ENCODE data around the gene PER2.

The PER2 gene

DNA sequence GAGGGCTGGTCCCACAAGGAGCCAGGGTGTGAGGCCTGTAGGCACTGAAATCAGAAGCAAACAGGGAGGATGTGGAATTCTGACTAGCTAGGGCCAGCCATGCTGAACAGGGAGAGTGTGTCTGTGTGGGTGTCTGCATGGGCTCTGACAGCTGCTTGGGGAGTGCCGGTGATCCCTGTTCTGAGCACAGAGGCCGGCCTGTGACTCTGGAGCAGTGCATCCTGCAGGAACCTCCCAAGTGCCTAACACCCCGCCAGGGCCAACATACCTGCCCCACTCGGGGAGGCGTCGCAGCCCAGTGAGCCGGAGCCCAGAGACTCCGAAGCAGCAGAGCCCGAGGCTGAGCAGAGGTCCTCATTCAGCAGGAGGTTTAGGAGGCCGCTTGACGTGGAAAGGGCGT lies 37.1 kb downstream of the PER2 start:
- H3K27me3 ChIP-seq (ENCODE audit: insufficient read depth, low read depth) = no peaks in the 10 kb centered on the region
- no peaks in the 10 kb centered on the region for H4K20me1 ChIP-seq (ENCODE audit: insufficient read depth)

DNA sequence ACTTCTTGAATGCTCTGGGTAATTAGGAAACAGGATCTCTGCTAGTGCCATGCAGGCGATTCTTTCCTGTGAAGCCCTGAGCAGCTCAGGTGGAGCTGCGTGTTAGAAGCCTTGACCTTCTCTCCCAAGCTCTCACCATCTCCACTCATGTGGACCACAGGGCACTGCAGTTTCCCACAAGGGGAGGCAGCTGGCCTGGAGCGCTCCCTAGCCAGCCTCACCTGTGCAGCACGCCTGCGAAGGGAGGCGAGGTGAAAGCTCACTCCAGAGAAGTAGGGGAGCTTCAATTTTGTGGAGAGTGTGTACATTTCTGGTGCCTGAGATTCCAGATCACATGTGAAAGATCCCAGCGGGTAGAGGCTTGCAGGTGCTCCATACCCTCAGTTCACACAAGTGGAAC lies 37.5 kb downstream of the PER2 start:
- Histone ChIP-seq H3K36me3 (ENCODE audit: insufficient read depth) (no peaks in the 10 kb centered on the region), H3K79me2 (ENCODE audit: insufficient read depth, low read depth) (no peaks in the 10 kb centered on the region), H4K20me1 (ENCODE audit: insufficient read depth) (no peaks in the 10 kb centered on the region), H3K27ac (no peak overlapping the region), H3K9ac (no peak overlapping the region), H3K4me3 (IDR thresholded peaks at IDR 0.05; ENCODE audit: insufficient read depth, low read depth, low read length) (no peak overlapping the region), H3K4me1 (ENCODE audit: low read depth, poor library complexity, severe bottlenecking) (peaks cover 5% of the 10 kb centered on the region), H2AFZ (ENCODE audit: low read depth) (no peak overlapping the region), H3K27me3 (ENCODE audit: insufficient read depth, low read depth) (no peaks in the 10 kb centered on the region), H3K4me2 (no peak overlapping the region)
- TF ChIP-seq, protein P1, sequence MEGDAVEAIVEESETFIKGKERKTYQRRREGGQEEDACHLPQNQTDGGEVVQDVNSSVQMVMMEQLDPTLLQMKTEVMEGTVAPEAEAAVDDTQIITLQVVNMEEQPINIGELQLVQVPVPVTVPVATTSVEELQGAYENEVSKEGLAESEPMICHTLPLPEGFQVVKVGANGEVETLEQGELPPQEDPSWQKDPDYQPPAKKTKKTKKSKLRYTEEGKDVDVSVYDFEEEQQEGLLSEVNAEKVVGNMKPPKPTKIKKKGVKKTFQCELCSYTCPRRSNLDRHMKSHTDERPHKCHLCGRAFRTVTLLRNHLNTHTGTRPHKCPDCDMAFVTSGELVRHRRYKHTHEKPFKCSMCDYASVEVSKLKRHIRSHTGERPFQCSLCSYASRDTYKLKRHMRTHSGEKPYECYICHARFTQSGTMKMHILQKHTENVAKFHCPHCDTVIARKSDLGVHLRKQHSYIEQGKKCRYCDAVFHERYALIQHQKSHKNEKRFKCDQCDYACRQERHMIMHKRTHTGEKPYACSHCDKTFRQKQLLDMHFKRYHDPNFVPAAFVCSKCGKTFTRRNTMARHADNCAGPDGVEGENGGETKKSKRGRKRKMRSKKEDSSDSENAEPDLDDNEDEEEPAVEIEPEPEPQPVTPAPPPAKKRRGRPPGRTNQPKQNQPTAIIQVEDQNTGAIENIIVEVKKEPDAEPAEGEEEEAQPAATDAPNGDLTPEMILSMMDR (conservative IDR thresholded peaks at IDR 0.05; ENCODE audit: low read depth, low read length) = no peak

More for the DNA sequence above, 37.1 kb downstream of the PER2 start:
- Histone ChIP-seq H3K4me2 (no peak overlapping the region), H3K4me3 (IDR thresholded peaks at IDR 0.05; ENCODE audit: insufficient read depth, low read depth, low read length) (no peak overlapping the region), H3K27ac (no peak overlapping the region), H3K79me2 (ENCODE audit: insufficient read depth, low read depth) (no peaks in the 10 kb centered on the region), H3K4me1 (ENCODE audit: low read depth, poor library complexity, severe bottlenecking) (peaks cover 7% of the 10 kb centered on the region), H3K36me3 (ENCODE audit: insufficient read depth) (no peaks in the 10 kb centered on the region), H2AFZ (ENCODE audit: low read depth) (no peak overlapping the region), H3K9ac (no peak overlapping the region)
- TF ChIP-seq, protein P1 (conservative IDR thresholded peaks at IDR 0.05; ENCODE audit: low read depth, low read length) = no peak

DNA sequence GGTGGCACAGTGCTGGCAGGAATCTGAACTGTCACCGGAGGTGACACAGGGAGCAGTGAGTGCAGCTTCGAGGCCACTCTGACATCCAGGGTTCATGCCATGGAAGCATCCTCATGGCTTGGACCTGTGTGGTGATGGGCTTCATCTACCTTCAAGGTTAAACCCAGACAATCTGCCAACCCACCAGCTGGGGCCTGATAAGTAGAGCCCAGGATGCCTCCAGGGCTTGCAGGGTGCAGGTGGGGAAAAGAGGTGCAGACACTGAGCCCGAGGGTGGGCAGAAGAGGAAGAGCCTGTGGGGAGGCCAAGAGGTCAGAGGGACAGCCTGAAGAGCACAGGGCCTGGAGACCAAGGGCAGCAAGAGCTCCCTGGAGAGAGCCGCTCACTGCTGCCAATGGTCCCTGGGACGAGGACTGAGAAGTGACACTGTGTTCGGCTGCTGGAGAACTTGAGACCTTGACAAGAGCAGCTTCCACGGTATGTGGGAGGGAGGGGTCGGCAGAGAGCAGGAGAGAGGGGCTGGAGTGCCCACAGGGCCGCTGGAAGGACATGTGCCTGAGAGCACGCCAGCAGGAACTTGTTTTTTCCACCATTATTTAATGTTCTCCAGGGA lies 40.5 kb downstream of the PER2 start:
- H3K4me1 ChIP-seq (ENCODE audit: low read depth, poor library complexity, severe bottlenecking) = no peaks in the 10 kb centered on the region
- TF ChIP-seq, protein P1 (conservative IDR thresholded peaks at IDR 0.05; ENCODE audit: low read depth, low read length) = no peak
- no peak overlapping the region for H3K4me3 ChIP-seq (IDR thresholded peaks at IDR 0.05; ENCODE audit: insufficient read depth, low read depth, low read length)
- H3K9ac ChIP-seq = no peak overlapping the region
- no peaks in the 10 kb centered on the region for H4K20me1 ChIP-seq (ENCODE audit: insufficient read depth)
- H3K79me2 ChIP-seq (ENCODE audit: insufficient read depth, low read depth) = no peaks in the 10 kb centered on the region
- H3K36me3 ChIP-seq (ENCODE audit: insufficient read depth) = no peaks in the 10 kb centered on the region
- H3K27ac ChIP-seq = no peak overlapping the region
- H2AFZ ChIP-seq (ENCODE audit: low read depth) = no peak overlapping the region
- no peak overlapping the region for H3K4me2 ChIP-seq
- no peaks in the 10 kb centered on the region for H3K27me3 ChIP-seq (ENCODE audit: insufficient read depth, low read depth)

DNA sequence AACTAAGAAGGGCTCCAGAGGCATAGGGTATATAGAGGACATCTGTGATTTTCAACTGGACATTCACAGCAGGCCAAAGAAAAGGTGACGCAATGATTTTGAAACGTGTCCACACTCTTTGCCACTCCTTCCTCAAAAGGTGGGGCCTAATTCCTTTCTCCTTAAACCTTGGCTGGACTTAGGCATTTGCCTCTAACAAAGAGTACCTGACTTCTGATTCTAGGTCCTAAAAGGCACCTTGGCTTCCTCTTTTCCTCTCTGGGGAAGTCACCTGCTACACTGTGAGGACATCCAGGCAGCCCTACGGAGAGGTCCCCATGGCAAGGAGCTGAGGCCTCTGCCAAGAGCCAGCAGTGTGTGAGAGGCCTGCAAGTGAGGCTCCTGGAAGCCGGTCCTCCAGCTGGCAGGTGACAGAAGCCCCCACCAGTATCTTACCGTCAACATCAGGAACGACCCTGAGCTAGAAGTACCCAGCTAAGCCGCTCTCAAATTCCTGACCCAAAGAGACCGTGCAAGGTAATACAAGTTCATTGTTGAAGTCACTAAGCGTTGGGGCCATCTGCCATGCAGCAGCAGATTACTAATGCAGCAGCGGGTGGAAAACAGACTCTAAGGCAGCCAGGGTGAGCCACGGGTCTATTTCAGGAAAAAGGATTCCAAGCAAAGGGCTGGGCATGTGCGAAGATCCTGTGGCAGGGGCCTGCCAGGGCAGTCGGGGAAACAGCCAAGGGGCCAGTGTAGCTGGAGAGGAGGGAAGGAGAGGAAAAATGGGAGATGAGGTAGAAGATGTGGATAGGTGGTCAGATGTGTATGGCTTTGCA lies 41.2 kb downstream of the PER2 start:
- no peaks in the 10 kb centered on the region for H3K36me3 ChIP-seq (ENCODE audit: insufficient read depth)
- H3K4me3 ChIP-seq (IDR thresholded peaks at IDR 0.05; ENCODE audit: insufficient read depth, low read depth, low read length) = no peak overlapping the region
- H3K4me1 ChIP-seq (ENCODE audit: low read depth, poor library complexity, severe bottlenecking) = peaks cover 4% of the 10 kb centered on the region
- no peaks in the 10 kb centered on the region for H3K79me2 ChIP-seq (ENCODE audit: insufficient read depth, low read depth)
- no peaks in the 10 kb centered on the region for H3K27me3 ChIP-seq (ENCODE audit: insufficient read depth, low read depth)
- H3K4me2 ChIP-seq = no peak overlapping the region
- no peak overlapping the region for H3K9ac ChIP-seq
- TF ChIP-seq, protein P1 (conservative IDR thresholded peaks at IDR 0.05; ENCODE audit: low read depth, low read length) = no peak
- no peak overlapping the region for H3K27ac ChIP-seq
- H4K20me1 ChIP-seq (ENCODE audit: insufficient read depth) = no peaks in the 10 kb centered on the region
- H2AFZ ChIP-seq (ENCODE audit: low read depth) = no peak overlapping the region

All from KMS-11 (cell line).